Adrenal gland (tissue), 12 donors: Measurements from ENCODE around the gene NSMCE4A. TPM values are rescaled to one million over a fixed set of nuclear protein-coding genes. Genes with fewer than 3 reads are reported as not detected.
"Not testable (repeated sequence)": the region's sequence is repeated elsewhere in the genome, so short reads cannot be mapped to it uniquely, and the experiment has no call there.

ENCODE experiments used
- DNase-seq, 7 donors: peaks; one replicate each; pipeline ENCODE4 v3.0.0-alpha.2; 2019 to 2020
- H3K27ac ChIP-seq, 5 donors: fragments of 200-600 bp; sonication (generic) in 4 of 5; 1 replicate in 3 of 5; 2 replicates in 2 of 5; pipeline versions ENCODE4 v1.5.1 to v1.8.0; 2016 to 2020; ENCODE audit warnings: mild to moderate bottlenecking in 1 of 5
- H3K27me3 ChIP-seq: fragments of 200-600 bp; 2 replicates; pipeline ENCODE4 v1.8.0; 2021
- H3K36me3 ChIP-seq, 2 donors: fragments of 200-600 bp; replicated peaks in 1 of 2; 1 replicate in 1 of 2; 2 replicates in 1 of 2; pipeline versions ENCODE4 v1.5.1 to v1.8.0; 2018 to 2022
- H3K4me1 ChIP-seq, 2 donors: fragments of 200-600 bp; replicated peaks in 1 of 2; 1 replicate in 1 of 2; 2 replicates in 1 of 2; pipeline versions ENCODE4 v1.5.1 to v1.8.0; 2018 to 2021
- H3K4me3 ChIP-seq, 4 donors: fragments of 200-600 bp; sonication (generic) in 3 of 4; one replicate each; pipeline ENCODE4 v1.5.1; 2016 to 2018
- H3K9me3 ChIP-seq, 3 donors: fragments of 200-600 bp; sonication (generic) in 1 of 3; replicated peaks in 1 of 3; 1 replicate in 2 of 3; 2 replicates in 1 of 3; pipeline versions ENCODE4 v1.5.1 to v1.8.0; 2016 to 2021
- POLR2A ChIP-seq, 2 donors: fragments of 450-650 bp; IDR thresholded peaks; one replicate each; pipeline ENCODE4 v1.6.1; 2017; ENCODE audit warnings: antibody characterized with exemption in 2 of 2, mild to moderate bottlenecking in 2 of 2, moderate library complexity in 1 of 2
- WGBS, 4 donors: extraction: QIAGEN DNeasy Blood & Tissue Kit in 2 of 4; methylation state at CpG; one replicate each; pipeline versions ENCODE4 v1.1.5 to v1.1.7; 2013 to 2017; 5-methylcytosine and 5-hydroxymethylcytosine counted together
- intact Hi-C, 2 donors: fragments of 100-400 bp; cut with DNase I; formaldehyde crosslinking; loops; one replicate each; pipeline versions ENCODE4 v1.14.1 to v1.15.0; 2022 to 2023
- polyA plus RNA-seq, 3 donors: library from polyadenylated mRNA; stranded (reverse); fragments of 200-250 nt in 2 of 3; fragments of 350-450 nt in 1 of 3; fragmentation: Illumina TruSeq in 1 of 3; extraction: RNeasy Lipid Tissue Mini Kit (QIAGEN cat#74804) in 1 of 3; gene quantifications; one replicate each; pipeline ENCODE4 v1.2.3, GENCODE V29; 2013 to 2014
- total RNA-seq, 9 donors: library from RNA; depleted of rRNA in 4 of 9; stranded (reverse); fragments of >200 nt in 4 of 9; fragments of 120-200 nt in 1 of 9; fragmentation: NEBNext Ultra II Directional in 1 of 9; extraction: Animal tissue kit (Norgen Biotek cat#: 25700) in 1 of 9; gene quantifications; one replicate each; pipeline versions ENCODE4 v1.1.0 to v1.2.4, GENCODE V29; 2013 to 2023
- TF ChIP-seq, protein P1 (sequence below), 6 experiments: fragments of 450-650 bp in 4 of 6; fragments of 200-600 bp in 2 of 6; sonication (generic) in 1 of 6; IDR thresholded peaks; 1 replicate in 5 of 6; 2 replicates in 1 of 6; pipeline versions ENCODE4 v1.5.1 to v1.8.0; 2016 to 2021; ENCODE audit warnings: antibody characterized with exemption in 6 of 6, mild to moderate bottlenecking in 2 of 6, moderate library complexity in 1 of 6
- donor health status: healthy with polysubstance abuse.
- donor health status: Bipolar disorder and iron deficiency.
- donor health status: DM: yes; HTN: yes; CAD: no.
- donor health status: DM: no; HTN: no; CAD: no.
- donor health status: DM: no; HTN: no; CAD: no.
- donor health status: DM: yes; HTN: yes; CAD: no.

Gene NSMCE4A
- total and polyA plus RNA-seq, 12 donors = 25.6 to 94.8 (median 42.1) TPM

DNA sequence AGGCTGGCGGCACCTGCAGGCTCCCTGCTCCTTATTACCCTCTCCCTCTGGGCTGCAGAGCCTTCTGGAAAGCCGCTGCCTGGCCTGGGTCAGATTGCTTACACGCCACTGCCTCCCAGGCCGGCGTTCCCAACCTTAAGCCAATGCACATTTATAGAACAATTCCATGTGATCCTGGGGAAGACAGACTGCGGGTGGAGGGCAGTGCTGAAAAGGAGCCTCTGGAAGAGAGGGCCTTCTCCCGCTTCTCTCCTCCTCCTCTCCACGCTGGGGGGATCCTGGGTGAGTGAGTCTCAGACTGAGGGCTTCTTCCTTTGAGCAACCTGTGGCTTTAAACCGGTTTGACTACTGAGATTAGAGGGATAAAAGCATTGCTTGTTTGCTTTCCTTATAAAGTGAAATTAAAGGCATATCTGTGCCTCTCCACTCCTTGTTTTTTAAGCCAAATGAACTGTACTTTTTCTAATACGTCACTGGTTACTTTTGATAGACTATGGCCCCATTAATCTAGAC, 19.5 kb upstream of the NSMCE4A start:
- Histone ChIP-seq H3K4me3 (no peak overlapping the region), H3K36me3 (no peaks in the 10 kb centered on the region), H3K27me3 (no peaks in the 10 kb centered on the region), H3K4me1 (peaks cover 0 to 4% of the 10 kb centered on the region in 2 donors), H3K9me3 (no peaks in the 10 kb centered on the region), H3K27ac (peak overlapping the region in 2 of 5 donors; percentile 58 to 62)
- intact Hi-C loops = no loop called here
- no peak for DNase-seq
- WGBS, 4 donors = 56 to 71% (median 68%) methylated on average over 10 of the region's 10 CpGs
- TF ChIP-seq, protein P1, sequence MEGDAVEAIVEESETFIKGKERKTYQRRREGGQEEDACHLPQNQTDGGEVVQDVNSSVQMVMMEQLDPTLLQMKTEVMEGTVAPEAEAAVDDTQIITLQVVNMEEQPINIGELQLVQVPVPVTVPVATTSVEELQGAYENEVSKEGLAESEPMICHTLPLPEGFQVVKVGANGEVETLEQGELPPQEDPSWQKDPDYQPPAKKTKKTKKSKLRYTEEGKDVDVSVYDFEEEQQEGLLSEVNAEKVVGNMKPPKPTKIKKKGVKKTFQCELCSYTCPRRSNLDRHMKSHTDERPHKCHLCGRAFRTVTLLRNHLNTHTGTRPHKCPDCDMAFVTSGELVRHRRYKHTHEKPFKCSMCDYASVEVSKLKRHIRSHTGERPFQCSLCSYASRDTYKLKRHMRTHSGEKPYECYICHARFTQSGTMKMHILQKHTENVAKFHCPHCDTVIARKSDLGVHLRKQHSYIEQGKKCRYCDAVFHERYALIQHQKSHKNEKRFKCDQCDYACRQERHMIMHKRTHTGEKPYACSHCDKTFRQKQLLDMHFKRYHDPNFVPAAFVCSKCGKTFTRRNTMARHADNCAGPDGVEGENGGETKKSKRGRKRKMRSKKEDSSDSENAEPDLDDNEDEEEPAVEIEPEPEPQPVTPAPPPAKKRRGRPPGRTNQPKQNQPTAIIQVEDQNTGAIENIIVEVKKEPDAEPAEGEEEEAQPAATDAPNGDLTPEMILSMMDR (IDR thresholded peaks at IDR 0.05) = no peak
- TF ChIP-seq POLR2A (IDR thresholded peaks at IDR 0.05) = no peak

DNA sequence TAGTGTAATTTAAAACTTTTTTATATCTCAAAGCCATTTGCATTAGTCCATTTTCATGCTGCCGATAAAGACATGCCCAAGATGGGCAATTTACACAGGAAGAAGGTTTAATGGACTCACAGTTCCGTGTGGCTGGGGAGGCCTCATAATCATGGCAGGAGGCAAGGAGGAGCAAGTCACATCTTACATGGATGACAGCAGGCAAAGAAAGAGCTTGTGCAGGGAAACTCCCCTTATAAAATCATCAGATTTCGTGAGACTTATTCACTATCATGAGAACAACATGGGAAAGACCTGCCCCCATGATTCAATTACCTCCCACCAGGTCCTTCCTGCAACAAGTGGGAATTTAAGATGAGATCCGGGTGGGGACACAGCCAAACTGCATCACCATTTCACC, 16.7 kb upstream of the NSMCE4A start:
- WGBS, 4 donors = 74 to 95% (median 87%) methylated on average over 4 of the region's 4 CpGs
- H3K36me3 ChIP-seq, intact Hi-C loops, H3K4me1 ChIP-seq, H3K27me3 ChIP-seq, H3K4me3 ChIP-seq, H3K9me3 ChIP-seq, DNase-seq, H3K27ac ChIP-seq: not testable (repeated sequence)

DNA sequence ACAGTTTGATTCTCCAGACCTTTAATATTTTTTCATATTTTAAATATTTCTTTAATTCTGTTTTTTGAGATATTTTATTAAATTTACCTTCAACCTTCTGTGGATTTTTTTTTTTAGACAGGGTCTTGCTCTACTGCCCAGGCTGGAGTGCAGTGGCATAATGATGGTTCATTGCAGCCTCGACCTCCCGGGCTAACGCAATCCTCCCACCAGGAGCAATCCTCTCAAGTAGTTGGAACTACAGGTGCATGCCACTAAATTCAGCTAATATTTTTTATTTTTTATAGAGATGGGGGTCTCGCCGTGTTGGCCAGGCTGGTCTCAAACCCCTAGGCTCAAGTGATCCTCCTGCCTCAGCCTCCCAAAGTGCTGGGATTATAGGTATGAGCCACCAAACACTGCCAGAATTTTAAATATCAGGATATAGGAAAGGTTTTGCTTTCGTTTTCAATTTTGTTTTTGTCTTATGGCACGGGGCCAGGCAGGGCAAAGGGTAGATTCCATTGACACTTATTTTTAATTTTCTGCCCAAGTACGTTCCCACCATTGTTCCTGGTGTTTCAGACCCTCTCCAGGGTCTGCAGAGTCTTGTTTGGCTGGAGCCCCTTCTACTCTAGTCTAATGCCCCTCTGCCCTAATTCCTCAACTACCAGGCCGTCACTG, 15.1 kb upstream of the NSMCE4A start:
- intact Hi-C loops = no loop called here
- Histone ChIP-seq H3K9me3 (no peaks in the 10 kb centered on the region), H3K27me3 (no peaks in the 10 kb centered on the region), H3K4me3 (no peak overlapping the region), H3K4me1 (peaks cover 0 to 4% of the 10 kb centered on the region in 2 donors), H3K36me3 (no peaks in the 10 kb centered on the region), H3K27ac (no peak overlapping the region)
- DNase-seq = peak in 1 of 7 donors; percentile 12
- TF ChIP-seq, protein P1 (IDR thresholded peaks at IDR 0.05) = no peak
- TF ChIP-seq POLR2A (IDR thresholded peaks at IDR 0.05) = no peak
- 74 to 77% (median 75%) methylated on average over 9 of the region's 9 CpGs for WGBS, 4 donors

DNA sequence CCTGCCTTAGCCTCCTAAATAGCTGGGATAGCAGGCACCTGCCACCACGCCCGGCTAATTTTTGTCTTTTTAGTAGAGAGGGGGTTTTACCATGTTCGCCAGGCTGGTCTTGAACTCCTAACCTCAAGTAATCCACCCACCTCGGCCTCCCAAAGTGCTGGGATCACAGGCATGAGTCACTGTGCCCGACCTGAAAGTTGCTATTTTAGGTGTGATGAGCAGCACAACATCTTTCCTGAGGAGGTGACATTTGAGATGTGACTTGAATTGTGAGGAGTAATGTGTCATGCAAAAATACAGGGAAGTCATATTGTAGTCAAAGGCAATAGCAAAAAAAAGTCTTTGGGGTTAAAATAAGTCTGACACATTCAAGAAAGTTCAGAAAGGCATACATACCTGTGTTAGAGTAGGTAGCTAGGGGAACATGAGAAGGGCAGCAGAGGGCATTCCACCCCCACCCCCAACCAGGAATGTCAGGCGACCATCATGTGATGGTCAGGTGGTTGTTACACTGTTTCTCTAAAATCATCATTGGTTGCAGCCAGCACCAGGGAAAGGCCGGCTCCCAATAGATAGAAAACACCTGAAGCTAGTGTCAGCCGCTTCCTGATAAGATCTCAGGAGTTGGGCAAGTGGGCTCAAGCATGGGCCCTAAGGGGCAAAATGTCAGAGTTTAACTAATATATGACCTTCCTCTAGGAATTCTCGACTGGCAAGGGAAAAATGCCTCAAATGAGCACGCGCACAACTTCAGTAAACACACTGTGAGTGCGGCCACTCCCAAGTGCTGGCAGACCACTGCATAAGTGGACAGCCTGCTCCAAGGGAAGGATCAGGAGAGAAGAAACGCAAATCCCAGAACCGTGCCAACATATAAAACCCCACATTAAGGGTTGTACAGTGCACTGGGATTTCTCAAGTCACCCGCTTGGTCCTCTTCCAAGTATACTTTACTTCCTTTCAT, 13.6 kb upstream of the NSMCE4A start, which contains the start of gene TACC2:
TSS of gene TACC2 (plus strand) at position 803 of the 964 bp plus-strand sequence. CDS start 32,819 bp downstream, outside the sequence.
- Histone ChIP-seq H3K36me3 (no peaks in the 10 kb centered on the region), H3K4me1 (no peaks in the 10 kb centered on the region), H3K4me3 (no peak within 1 kb of the TSS), H3K9me3 (no peaks in the 10 kb centered on the region), H3K27ac (no peak within 1 kb of the TSS), H3K27me3 (no peaks in the 10 kb centered on the region)
- no peak for DNase-seq
- TF ChIP-seq, protein P1 (IDR thresholded peaks at IDR 0.05) = no peak
- TF ChIP-seq POLR2A (IDR thresholded peaks at IDR 0.05) = no peak
- intact Hi-C loops = no loop called here
- 80 to 89% (median 87%) methylated on average over 15 of the region's 15 CpGs for WGBS, 4 donors
